Anterior cingulate cortex (tissue), 58 donors: Measurements from ENCODE around the gene SLC7A6OS.

Experiments
- DNase-seq, 58 donors: peaks; one replicate each; lab custom pipeline; 2025; lab: John Stamatoyannopoulos, UW

SLC7A6OS gene

GRCh38 chr16:68310774-68311511, at the start of gene SLC7A6OS, which contains the start of gene PRMT7:
Gene SLC7A6OS, minus strand, starts transcription at chr16:68310946. Its CDS starts 20 bp downstream, at chr16:68310926.
Gene PRMT7, plus strand, starts transcription at chr16:68311019. Its CDS starts 4,961 bp downstream, at chr16:68315980.
- DNase-seq, result peak; percentile 27 to 94 (median 87)

- no peak for DNase-seq
Observed at GRCh38 chr16:68359398-68360191, 48.8 kb upstream of the SLC7A6OS start.

GRCh38 chr16:68358951-68359350, 48.2 kb upstream of the SLC7A6OS start:
- no peak for DNase-seq

GRCh38 chr16:68357923-68358322, 47.2 kb upstream of the SLC7A6OS start:
- no peak for DNase-seq

GRCh38 chr16:68357521-68357922, 46.8 kb upstream of the SLC7A6OS start:
- no peak for DNase-seq

- DNase-seq, result no peak
Observed at GRCh38 chr16:68356919-68357286, 46.2 kb upstream of the SLC7A6OS start.

GRCh38 chr16:68356249-68356918, 45.6 kb upstream of the SLC7A6OS start:
- DNase-seq, result peak in 3 of 58 donors; percentile 20 to 29 (median 28)

GRCh38 chr16:68355447-68356248, 44.9 kb upstream of the SLC7A6OS start:
- DNase-seq, result no peak

- DNase-seq, result no peak
Observed at GRCh38 chr16:68354816-68355215, 44.1 kb upstream of the SLC7A6OS start.

GRCh38 chr16:68353366-68353765, 42.6 kb upstream of the SLC7A6OS start:
- DNase-seq, result no peak

- no peak for DNase-seq
Observed at GRCh38 chr16:68351991-68352431, 41.3 kb upstream of the SLC7A6OS start.

- DNase-seq, result no peak
Observed at GRCh38 chr16:68351463-68351862, 40.7 kb upstream of the SLC7A6OS start.

GRCh38 chr16:68350813-68351350, 40.1 kb upstream of the SLC7A6OS start:
- DNase-seq, result no peak

GRCh38 chr16:68349838-68350410, 39.2 kb upstream of the SLC7A6OS start:
- no peak for DNase-seq

- no peak for DNase-seq
Observed at GRCh38 chr16:68348639-68349445, 38.1 kb upstream of the SLC7A6OS start.

GRCh38 chr16:68347605-68348004, 36.9 kb upstream of the SLC7A6OS start:
- no peak for DNase-seq

- DNase-seq, result no peak
Observed at GRCh38 chr16:68346892-68347480, 36.2 kb upstream of the SLC7A6OS start.

GRCh38 chr16:68345958-68346635, 35.4 kb upstream of the SLC7A6OS start:
- DNase-seq, result no peak
